Spleen (tissue), 11 donors: ENCODE measurements around the gene RAB11FIP4. TPM values are rescaled to one million over a fixed set of nuclear protein-coding genes. Genes with fewer than 3 reads are reported as not detected.

Experiments
- DNase-seq: peaks from one replicate; pipeline ENCODE4 v3.0.0-alpha.2; 2020
- H3K27ac ChIP-seq, 8 donors: fragments of 200-600 bp; sonication (generic) in 7 of 8; 1 replicate in 4 of 8; 2 replicates in 4 of 8; pipeline versions ENCODE4 v1.5.0 to v1.8.0; 2016 to 2021; ENCODE audit warnings: inconsistent platforms in 4 of 8, mild to moderate bottlenecking in 4 of 8, moderate library complexity in 1 of 8
- H3K27me3 ChIP-seq, 7 donors: fragments of 200-600 bp; sonication (generic) in 6 of 7; replicated peaks in 1 of 7; 1 replicate in 4 of 7; 2 replicates in 3 of 7; pipeline versions ENCODE4 v1.5.0 to v1.8.0; 2016 to 2021; ENCODE audit warnings: inconsistent platforms in 3 of 7, mild to moderate bottlenecking in 1 of 7
- H3K36me3 ChIP-seq, 6 donors: fragments of 200-600 bp; sonication (generic) in 5 of 6; 1 replicate in 4 of 6; 2 replicates in 2 of 6; pipeline versions ENCODE4 v1.5.0 to v1.8.0; 2016 to 2021; ENCODE audit warnings: inconsistent platforms in 2 of 6
- H3K4me1 ChIP-seq, 6 donors: fragments of 200-600 bp; sonication (generic) in 5 of 6; 1 replicate in 3 of 6; 2 replicates in 3 of 6; pipeline versions ENCODE4 v1.5.0 to v1.8.0; 2016 to 2021; ENCODE audit warnings: inconsistent platforms in 3 of 6
- H3K4me3 ChIP-seq, 8 donors: fragments of 200-600 bp; sonication (generic) in 7 of 8; 1 replicate in 4 of 8; 2 replicates in 4 of 8; pipeline versions ENCODE4 v1.5.0 to v1.8.0; 2016 to 2021; ENCODE audit warnings: inconsistent platforms in 4 of 8, mild to moderate bottlenecking in 4 of 8, moderate library complexity in 2 of 8
- H3K9me3 ChIP-seq, 8 donors: fragments of 200-600 bp; sonication (generic) in 7 of 8; 1 replicate in 4 of 8; 2 replicates in 4 of 8; pipeline versions ENCODE4 v1.5.0 to v1.8.0; 2016 to 2021; ENCODE audit warnings: inconsistent platforms in 4 of 8
- CTCF ChIP-seq, 11 experiments: fragments of 200-600 bp in 7 of 11; fragments of 450-650 bp in 4 of 11; sonication (generic) in 4 of 11; IDR thresholded peaks in 8 of 11; conservative IDR thresholded peaks in 3 of 11; 1 replicate in 7 of 11; 2 replicates in 4 of 11; pipeline versions ENCODE4 v1.4.0 to v1.8.0; 2016 to 2021; ENCODE audit warnings: antibody characterized with exemption in 11 of 11, inconsistent platforms in 4 of 11, mild to moderate bottlenecking in 1 of 11
- POLR2A ChIP-seq, 3 donors: fragments of 450-650 bp; IDR thresholded peaks; one replicate each; pipeline ENCODE4 v1.5.1; 2017; ENCODE audit warnings: antibody characterized with exemption in 3 of 3, mild to moderate bottlenecking in 1 of 3
- POLR2AphosphoS5 ChIP-seq, 3 donors: sonication (generic); formaldehyde crosslinking; IDR thresholded peaks; one replicate each; pipeline ENCODE4 v1.5.1; 2017; ENCODE audit warnings: antibody characterized with exemption in 3 of 3
- WGBS, 5 donors: extraction: QIAGEN DNeasy Blood & Tissue Kit in 3 of 5; methylation state at CpG; one replicate each; pipeline versions ENCODE4 v1.1.5 to v1.1.7; 2013 to 2018; 5-methylcytosine and 5-hydroxymethylcytosine counted together
- intact Hi-C: fragments of 100-400 bp; cut with DNase I; formaldehyde crosslinking; loops from one replicate; pipeline ENCODE4 v1.15.0; 2023; ENCODE audit warnings: low total_unique reads
- polyA plus RNA-seq, 3 donors: library from polyadenylated mRNA; stranded (reverse); fragments of 200-250 nt; gene quantifications; one replicate each; pipeline ENCODE4 v1.2.1, GENCODE V29; 2013
- total RNA-seq, 7 donors: library from RNA; depleted of rRNA in 3 of 7; stranded (reverse); fragments of >200 nt in 3 of 7; fragmentation: NEBNext Ultra II Directional in 4 of 7; extraction: Animal tissue kit (Norgen Biotek cat#: 25700) in 4 of 7; gene quantifications; one replicate each; pipeline versions ENCODE4 v1.1.0 to v1.2.1, GENCODE V29; 2016 to 2021
- donor health status: healthy with polysubstance abuse.
- donor health status: DM: no; HTN: no; CAD: no; lungs with moderate emphysema.
- donor health status: DM: no; HTN: no; CAD: no.
- donor health status: Bipolar disorder and iron deficiency.
- donor health status: healthy.
- donor health status: DM: no; HTN: no; CAD: no.
- donor health status: DM: yes; HTN: yes; CAD: no.

The RAB11FIP4 gene
- total and polyA plus RNA-seq, 10 donors = 5.5 to 25.2 (median 20.9) TPM

GRCh38 chr17:31398381-31399311 is 7.2 kb downstream of the RAB11FIP4 start:
- no peak overlapping the region for H3K4me3 ChIP-seq
- intact Hi-C loops = no loop called here

GRCh38 chr17:31400481-31400950 is 9.0 kb downstream of the RAB11FIP4 start:
- TF ChIP-seq POLR2AphosphoS5 (IDR thresholded peaks at IDR 0.05) = no peak
- TF ChIP-seq CTCF (IDR thresholded peaks at IDR 0.05 in 8 of 11, conservative IDR thresholded peaks at IDR 0.05 in 3 of 11) = no peak
- no peak for TF ChIP-seq POLR2A (IDR thresholded peaks at IDR 0.05)
- WGBS, 5 donors = 73 to 86% (median 77%) methylated on average over 11 of the region's 11 CpGs
- Histone ChIP-seq H3K4me3 (no peak overlapping the region), H3K4me1 (no peaks in the 10 kb centered on the region), H3K27ac (no peak overlapping the region), H3K9me3 (no peaks in the 10 kb centered on the region), H3K36me3 (no peaks in the 10 kb centered on the region), H3K27me3 (peaks cover 0 to 31% (median 0%) of the 10 kb centered on the region in 7 donors)
- intact Hi-C loops = no loop called here
- peak; percentile 32 for DNase-seq

More at GRCh38 chr17:31398381-31399311, 7.2 kb downstream of the RAB11FIP4 start:
- no peaks in the 10 kb centered on the region for H3K36me3 ChIP-seq
- peak; percentile 38 for DNase-seq
- no peaks in the 10 kb centered on the region for H3K4me1 ChIP-seq
- 76 to 83% (median 80%) methylated on average over 20 to 21 of the region's 21 CpGs for WGBS, 5 donors
- no peaks in the 10 kb centered on the region for H3K9me3 ChIP-seq
- peaks cover 0 to 49% (median 2%) of the 10 kb centered on the region in 7 donors for H3K27me3 ChIP-seq
- TF ChIP-seq CTCF (IDR thresholded peaks at IDR 0.05 in 8 of 11, conservative IDR thresholded peaks at IDR 0.05 in 3 of 11) (no peak), POLR2A (IDR thresholded peaks at IDR 0.05) (no peak), POLR2AphosphoS5 (IDR thresholded peaks at IDR 0.05) (no peak)
- H3K27ac ChIP-seq = no peak overlapping the region

GRCh38 chr17:31401456-31402254 is 10.2 kb downstream of the RAB11FIP4 start:
- no peaks in the 10 kb centered on the region for H3K36me3 ChIP-seq
- H3K9me3 ChIP-seq = no peaks in the 10 kb centered on the region
- peak; percentile 43 for DNase-seq
- no peak overlapping the region for H3K27ac ChIP-seq
- H3K4me1 ChIP-seq = no peaks in the 10 kb centered on the region
- 89 to 94% (median 92%) methylated on average over 10 to 11 of the region's 11 CpGs for whole genome bisulfite sequencing, 5 donors
- H3K27me3 ChIP-seq = peaks cover 0 to 20% (median 0%) of the 10 kb centered on the region in 7 donors
- intact Hi-C loops = no loop called here
- no peak for TF ChIP-seq POLR2A (IDR thresholded peaks at IDR 0.05)
- no peak for TF ChIP-seq CTCF (IDR thresholded peaks at IDR 0.05 in 8 of 11, conservative IDR thresholded peaks at IDR 0.05 in 3 of 11)
- TF ChIP-seq POLR2AphosphoS5 (IDR thresholded peaks at IDR 0.05) = no peak
- no peak overlapping the region for H3K4me3 ChIP-seq
